GM21381 (cell line): ENCODE data around the gene PTPN2.

Experiments
- ATAC-seq: cut with Tn5 transposase; IDR thresholded peaks from one replicate; pipeline ENCODE4 v1.9.1; 2021; ENCODE audit warnings: mild to moderate bottlenecking, moderate library complexity; ENCODE audit not compliant: unreplicated experiment

Gene PTPN2

DNA sequence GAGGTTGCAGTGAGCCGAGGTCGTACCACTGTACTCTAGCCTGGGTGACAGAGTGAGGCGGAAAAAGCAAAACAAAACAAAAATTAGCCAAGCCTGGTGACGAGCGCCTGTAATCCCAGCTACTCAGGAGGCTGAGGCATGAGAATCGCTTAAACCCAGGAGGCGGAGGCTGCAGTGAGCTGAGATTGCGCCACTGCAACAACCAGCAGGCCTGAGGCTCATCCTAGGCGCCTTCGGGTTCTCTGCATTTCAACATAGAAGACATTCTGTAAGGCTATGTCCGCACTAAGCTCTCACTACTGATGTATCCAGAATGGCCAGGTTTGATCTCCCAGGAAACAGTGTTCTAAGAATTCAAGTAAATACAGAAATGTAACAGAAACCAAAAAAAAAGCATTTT is 23.5 kb downstream of the PTPN2 start:
- no peak for ATAC-seq

- ATAC-seq, result no peak
Observed at GRCh38 chr18:12858991-12859390, 25.0 kb downstream of the PTPN2 start.

DNA sequence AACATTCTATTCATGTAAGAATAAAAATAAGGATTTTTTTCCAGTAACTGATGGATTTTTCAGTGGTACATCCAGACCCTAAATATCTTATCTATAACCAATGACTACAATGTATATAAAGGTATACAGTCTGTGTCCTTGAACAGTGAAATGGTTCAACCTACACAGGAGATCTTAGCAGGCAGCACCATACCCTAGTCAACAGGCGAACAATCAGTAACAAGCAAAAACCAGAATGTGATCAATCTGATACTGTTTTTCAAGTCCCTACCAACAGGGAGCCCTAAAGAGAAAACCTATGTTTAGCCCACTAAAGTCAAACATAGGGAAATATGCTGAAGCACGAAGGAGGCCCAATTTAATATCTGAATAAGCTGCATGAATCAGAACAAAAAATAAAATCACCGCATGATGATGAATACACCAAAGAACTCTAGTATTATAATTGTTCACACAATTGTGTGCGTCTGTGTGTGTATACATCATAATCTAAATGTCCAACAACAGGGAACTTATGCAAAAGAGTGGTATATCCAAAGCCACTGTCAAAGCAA is 26.0 kb downstream of the PTPN2 start:
- no peak for ATAC-seq

DNA sequence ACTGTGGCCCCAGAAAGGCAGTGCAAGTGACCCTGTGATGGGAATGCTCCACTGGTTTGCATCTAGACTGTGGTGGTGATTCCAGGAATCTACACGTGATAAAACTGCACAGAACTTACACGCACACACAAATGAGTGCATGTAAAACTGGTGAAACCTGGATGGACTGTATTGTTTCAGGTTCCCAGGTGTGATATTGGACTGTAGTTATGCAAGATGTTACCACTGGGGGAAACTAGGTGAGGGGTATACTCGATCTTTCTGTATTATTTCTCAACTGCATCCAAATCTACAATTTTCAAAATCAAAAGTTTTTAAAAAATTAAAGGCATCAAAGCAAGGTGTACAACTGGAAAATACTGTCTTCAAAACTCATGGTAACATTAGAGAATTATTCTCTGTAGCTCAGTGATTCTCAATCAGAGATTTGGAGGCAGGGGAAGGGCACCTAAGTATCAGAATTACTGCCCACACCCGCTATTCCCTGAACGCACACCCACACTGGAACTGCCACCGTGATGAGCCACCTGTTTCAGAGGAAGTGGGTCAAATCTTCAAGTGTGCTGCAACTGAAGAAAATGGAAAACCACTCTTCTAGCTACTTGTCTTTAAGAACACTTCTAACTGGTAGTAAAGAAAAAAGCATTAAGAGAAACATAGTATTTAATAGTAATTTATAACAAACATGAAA is 26.7 kb downstream of the PTPN2 start:
- ATAC-seq, result peak; percentile 47

DNA sequence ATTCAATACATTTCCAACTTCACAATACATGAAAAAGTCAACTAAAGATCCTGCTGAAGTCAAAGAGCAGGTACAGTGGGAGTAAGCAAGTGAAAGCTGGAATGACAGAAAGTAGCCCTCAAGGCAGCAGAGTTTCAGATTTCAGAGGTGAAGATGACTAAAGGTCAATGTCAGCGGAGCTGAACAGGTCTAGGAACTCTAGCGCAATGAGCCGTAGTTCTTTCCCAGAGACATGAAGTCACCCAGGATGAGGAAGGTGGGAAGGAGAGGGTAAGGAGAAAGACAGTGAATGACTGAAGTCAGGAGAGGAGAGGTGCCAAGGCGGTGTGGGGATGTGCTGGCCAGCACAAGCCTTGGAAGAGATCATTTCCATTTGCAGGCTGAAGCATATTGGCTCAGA is 28.1 kb downstream of the PTPN2 start:
- no peak for ATAC-seq

- no peak for ATAC-seq
Observed at GRCh38 chr18:12852566-12853315, 31.3 kb downstream of the PTPN2 start.

GRCh38 chr18:12851716-12852115 is 32.3 kb downstream of the PTPN2 start:
- ATAC-seq, result no peak

- ATAC-seq, result no peak
Observed at GRCh38 chr18:12849548-12849947, 34.5 kb downstream of the PTPN2 start.

DNA sequence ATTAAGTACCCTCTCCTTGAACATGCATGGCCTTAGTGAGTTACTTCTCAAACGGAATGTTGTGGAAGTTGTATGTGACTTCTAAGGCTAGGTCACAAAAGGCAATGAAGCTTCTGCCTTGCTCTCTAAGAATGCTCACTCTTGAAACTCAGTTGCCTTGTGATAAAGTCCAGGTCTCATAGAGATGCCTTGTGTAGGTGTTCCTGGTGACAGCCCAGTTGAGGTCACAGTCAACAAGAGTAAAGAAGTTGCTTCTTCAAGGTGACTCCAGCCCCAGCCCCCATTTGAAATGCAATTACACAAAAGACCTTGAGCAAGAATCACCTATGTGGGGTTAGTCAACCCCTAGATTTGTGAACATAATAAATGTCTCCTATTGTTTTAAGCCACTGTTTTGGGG is 35.6 kb downstream of the PTPN2 start:
- no peak for ATAC-seq

DNA sequence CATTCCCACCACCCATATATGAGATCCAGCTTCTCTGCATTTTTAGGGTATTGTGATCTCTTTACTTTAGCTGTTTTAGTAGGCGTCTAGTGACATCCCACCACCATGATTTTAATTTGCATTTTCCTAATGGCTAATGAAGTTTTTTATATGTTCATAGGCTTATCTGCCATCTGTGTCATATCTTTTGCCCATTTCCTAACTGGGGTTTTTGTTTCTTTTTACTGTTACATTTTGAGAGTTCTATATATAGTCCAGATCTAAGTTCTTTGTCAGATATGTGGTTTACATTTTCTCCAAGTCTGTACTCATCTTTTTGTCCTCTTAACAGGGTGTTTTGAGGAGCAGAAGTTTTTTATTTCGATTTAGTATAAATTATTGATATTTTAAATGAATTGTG is 39.6 kb downstream of the PTPN2 start:
- ATAC-seq, result no peak

DNA sequence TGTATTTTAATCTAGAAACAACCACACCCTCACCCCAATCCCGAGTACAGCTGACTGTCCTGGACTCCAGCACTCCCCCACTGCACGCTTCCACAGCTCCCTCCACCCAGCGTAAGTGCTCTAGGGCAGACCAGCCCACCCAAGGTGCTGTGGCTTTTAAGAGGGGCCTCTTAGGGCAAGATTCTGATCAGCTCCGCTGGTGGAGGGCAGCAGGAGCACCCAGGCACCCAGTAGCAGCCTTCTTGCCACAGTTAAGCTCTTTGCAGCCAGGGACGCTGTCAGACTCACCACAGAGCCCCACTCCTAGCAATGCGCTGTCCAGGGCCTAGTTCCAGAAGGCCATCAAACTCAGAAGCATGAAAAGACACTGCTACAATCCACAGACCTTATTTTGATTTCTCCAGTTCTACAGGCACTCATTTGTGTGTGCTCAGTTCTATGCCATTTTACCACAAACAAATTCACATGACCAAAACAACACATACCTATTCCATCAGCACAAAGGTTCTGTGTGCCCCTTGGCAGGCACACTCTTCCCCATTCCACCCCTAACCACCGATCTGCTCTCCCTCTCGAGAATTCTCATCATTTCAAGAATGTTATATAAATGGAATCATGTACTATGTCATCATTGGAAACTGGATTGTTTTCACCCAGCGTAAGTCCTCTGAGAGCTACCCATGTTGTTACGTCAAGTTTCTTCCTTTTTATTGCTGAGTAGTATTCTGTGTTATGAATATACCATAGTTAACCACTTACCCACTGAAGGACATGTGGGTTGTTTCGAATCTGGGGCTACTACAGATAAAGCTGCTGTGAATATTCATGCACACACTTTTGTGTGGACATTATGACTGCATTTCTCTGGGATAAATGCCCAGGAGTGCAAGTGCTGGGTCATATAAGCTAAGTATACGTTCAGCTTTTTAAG is 40.4 kb downstream of the PTPN2 start:
- ATAC-seq, result no peak

DNA sequence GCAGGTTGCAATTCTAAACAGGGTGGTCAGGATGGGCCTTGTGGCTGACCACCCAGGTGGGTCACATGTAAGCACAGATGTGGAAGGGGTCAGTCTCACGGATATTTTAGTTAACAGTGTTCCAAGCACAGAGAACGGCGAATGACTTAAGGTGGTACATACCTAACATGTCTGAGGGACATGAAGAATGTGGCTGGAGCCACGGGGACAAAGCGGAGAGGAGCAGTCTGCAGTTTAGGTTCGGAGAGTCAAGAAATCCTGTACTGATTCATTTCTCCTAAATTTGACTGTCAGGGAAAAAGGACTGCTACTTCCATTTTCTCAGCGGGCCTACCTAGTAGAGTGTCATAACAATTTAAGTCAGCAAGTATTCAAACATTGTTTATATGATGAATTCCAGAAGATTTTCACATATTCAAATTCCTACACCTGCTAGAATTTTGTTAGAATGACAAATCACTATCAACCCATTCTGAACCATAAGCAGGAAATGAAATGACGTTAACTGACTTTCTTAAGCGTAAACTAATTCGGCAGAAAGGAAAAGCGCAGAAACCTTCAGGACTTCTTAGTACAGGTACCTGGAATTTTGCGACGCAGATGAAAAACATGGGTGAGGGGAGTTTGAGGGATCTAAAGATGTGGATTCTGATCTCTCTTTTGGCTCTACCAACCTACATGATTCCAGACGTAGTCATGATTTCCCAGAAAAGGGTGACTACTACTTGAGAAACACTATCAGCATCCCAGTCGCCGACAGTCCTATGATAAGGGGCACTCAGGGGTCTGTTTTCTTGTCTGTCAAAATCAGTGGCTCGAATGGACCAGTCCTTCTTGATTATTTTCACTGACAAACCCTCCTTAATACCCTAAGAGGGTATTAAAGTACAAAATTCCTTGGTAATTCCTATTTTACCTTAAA is 41.3 kb downstream of the PTPN2 start:
- ATAC-seq, result no peak

DNA sequence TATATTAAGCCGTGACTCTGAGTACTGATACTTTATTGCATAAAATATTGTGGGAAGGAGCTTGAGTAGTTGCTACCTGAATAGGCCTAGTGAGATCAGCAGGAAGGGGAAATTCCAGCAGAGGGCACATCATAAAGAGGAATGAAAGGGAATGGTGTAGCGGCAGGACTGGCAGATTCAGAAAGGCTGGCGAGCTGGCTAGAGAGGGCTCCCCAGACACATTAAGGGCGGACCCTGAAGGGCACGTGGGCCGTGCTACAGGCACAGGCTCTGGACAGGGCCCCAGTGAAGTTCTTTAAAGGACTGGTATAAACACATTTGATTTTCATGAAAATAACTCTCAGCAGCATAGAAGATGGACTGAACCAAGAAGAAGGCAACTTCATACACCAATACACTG is 43.0 kb downstream of the PTPN2 start:
- no peak for ATAC-seq

GRCh38 chr18:12840382-12840781 is 43.7 kb downstream of the PTPN2 start:
- no peak for ATAC-seq

DNA sequence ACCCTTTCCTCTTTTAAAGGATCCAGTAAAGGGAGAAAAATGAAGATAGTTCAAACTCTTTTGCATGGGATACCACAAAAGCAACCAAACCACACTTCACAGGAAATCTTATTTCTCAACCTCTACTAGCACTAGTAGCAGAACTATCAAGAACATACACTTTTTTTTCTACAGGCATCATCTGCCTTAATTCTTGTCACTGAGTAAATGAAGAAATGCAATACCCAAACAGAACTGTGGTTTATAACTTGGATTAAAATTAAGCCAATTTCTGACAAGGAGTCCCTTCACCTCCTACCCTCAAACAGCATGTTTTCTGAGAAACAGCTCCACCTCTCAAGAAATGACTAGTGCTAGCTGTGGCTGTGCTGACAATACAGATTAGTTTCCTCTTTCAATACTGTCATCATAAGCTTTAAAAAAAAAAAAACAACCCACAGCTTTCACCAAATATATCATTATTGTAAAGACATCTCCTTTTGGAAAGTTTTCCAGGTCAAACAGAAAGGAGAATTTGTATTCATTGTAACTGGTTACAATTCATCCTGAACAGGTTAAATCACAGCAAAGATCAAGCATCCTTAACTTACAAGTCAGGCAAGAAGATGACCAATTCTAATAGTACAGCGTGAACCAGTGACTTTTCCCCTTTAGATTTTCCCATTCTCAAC is 44.4 kb downstream of the PTPN2 start:
- peak; percentile 74 for ATAC-seq

GRCh38 chr18:12839057-12839525 is 44.9 kb downstream of the PTPN2 start:
- ATAC-seq, result peak; percentile 29

GRCh38 chr18:12838178-12838634 is 45.8 kb downstream of the PTPN2 start:
- no peak for ATAC-seq

- no peak for ATAC-seq
Observed at GRCh38 chr18:12837747-12838146, 46.3 kb downstream of the PTPN2 start.

- no peak for ATAC-seq
Observed at GRCh38 chr18:12836551-12836950, 47.5 kb downstream of the PTPN2 start.
